ENCODE results near the gene MYL9.

GRCh38 chr20:36504295-36504694 is 37.0 kb upstream of the MYL9 start:
- no peak for TF ChIP-seq CTCF (IDR thresholded peaks at IDR 0.05)
- TF ChIP-seq POLR2A (IDR thresholded peaks at IDR 0.05), result no peak
